Cardiac fibroblast (primary cell): ENCODE measurements around the gene COL23A1.

Experiments
- DNase-seq, 2 donors: peaks; one replicate each; pipeline versions ENCODE4 v3.0.0 to v3.0.0-alpha.2; 2010; ENCODE audit warnings: low read depth in 2 of 2
- H3K4me3 ChIP-seq, 2 donors: replicated peaks in 1 of 2; 1 replicate in 1 of 2; 2 replicates in 1 of 2; pipeline ENCODE4 v1.5.1; 2011; ENCODE audit warnings: low read depth in 2 of 2, low read length in 2 of 2, mild to moderate bottlenecking in 2 of 2, moderate library complexity in 1 of 2
- CTCF ChIP-seq: IDR thresholded peaks from one replicate; pipeline ENCODE4 v1.5.1; 2011; ENCODE audit warnings: low read depth, mild to moderate bottlenecking, low read length, inconsistent platforms

The COL23A1 gene

GRCh38 chr5:178536541-178537466 is 53.4 kb downstream of the COL23A1 start:
- DNase-seq: no peak
- H3K4me3 ChIP-seq: no peak overlapping the region
- no peak for TF ChIP-seq CTCF

GRCh38 chr5:178535299-178536175 is 54.7 kb downstream of the COL23A1 start:
- peak in 1 of 2 donors; percentile 24 for DNase-seq
- TF ChIP-seq CTCF: no peak
- H3K4me3 ChIP-seq: no peak overlapping the region

GRCh38 chr5:178533136-178533535 is 57.1 kb downstream of the COL23A1 start:
- TF ChIP-seq CTCF: no peak
- DNase-seq: no peak
- H3K4me3 ChIP-seq: no peak overlapping the region

DNA sequence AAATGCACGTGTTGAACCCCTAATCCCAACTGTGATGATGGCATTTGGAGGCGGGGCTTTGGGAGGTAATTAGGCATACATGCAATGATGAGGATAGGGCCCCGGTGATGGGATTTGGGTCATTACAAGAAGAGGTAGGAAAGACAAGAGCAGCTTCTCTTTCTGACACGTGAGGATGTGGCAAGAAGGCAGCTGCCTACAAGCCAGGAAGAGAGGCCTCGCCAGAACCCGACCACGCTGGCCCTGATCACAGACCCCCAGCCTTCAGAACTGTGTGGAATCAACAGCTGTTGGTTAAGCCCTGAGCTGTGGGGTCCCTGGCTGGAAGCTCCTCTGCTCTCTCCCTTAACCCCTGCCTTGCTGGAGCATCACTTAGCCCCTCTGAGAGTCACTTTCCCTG is 57.5 kb downstream of the COL23A1 start:
- no peak for DNase-seq
- H3K4me3 ChIP-seq: no peak overlapping the region
- TF ChIP-seq CTCF: no peak

GRCh38 chr5:178532236-178532635 is 58.0 kb downstream of the COL23A1 start:
- no peak for TF ChIP-seq CTCF
- H3K4me3 ChIP-seq: no peak overlapping the region
- no peak for DNase-seq

- H3K4me3 ChIP-seq: no peak overlapping the region
- DNase-seq: no peak
- no peak for TF ChIP-seq CTCF
Measured at GRCh38 chr5:178531786-178532185, 58.4 kb downstream of the COL23A1 start.
